Endothelial cell of umbilical vein (primary cell): ENCODE results near the gene CDRT15. TPM values are rescaled to one million over a fixed set of nuclear protein-coding genes. Genes with fewer than 3 reads are reported as not detected.

Source experiments
- BruUV-seq: library from RNA; stranded (reverse); fragments of 400-500 nt; replicated peaks from 2 replicates; lab custom pipeline; 2021; lab: Mats Ljungman, UMichigan
- CTCF ChIA-PET: fragments of 300-600, 350-600 bp; sonication (Branson Sonifier 250); formaldehyde crosslinking; loops from one replicate; lab custom pipeline; 2021; ENCODE audit warnings: antibody characterized with exemption, inconsistent platforms; lab: Charles Lee
- POLR2A ChIA-PET: fragments of 300-600, 350-600 bp; sonication (Branson Sonifier 250); formaldehyde crosslinking; loops from one replicate; lab custom pipeline; 2021; ENCODE audit warnings: antibody characterized with exemption, inconsistent platforms; lab: Charles Lee
- DNase-seq: peaks from one replicate; pipeline ENCODE4 v3.0.0-alpha.2; 2011; ENCODE audit warnings: low read depth, low spot score
- FAIRE-seq: peaks from 2 replicates; lab custom pipeline; 2011; peaks lifted over from hg19 to GRCh38; lab: Jason Lieb, UNC
- H2AFZ ChIP-seq: 2 replicates; pipeline ENCODE4 v1.6.0; 2012; ENCODE audit warnings: low read depth, low read length, control low read depth, inconsistent platforms
- H3K27ac ChIP-seq: 2 replicates; pipeline ENCODE4 v1.5.1; 2011; ENCODE audit warnings: low read depth, mild to moderate bottlenecking, control low read depth, low read length, moderate library complexity; ENCODE audit not compliant: insufficient read depth
- H3K27me3 ChIP-seq, 2 experiments: 2 replicates each; pipeline versions ENCODE4 v1.6.0 to v1.6.1; 2011; ENCODE audit warnings: low read length in 2 of 2, mixed read lengths in 1 of 2; ENCODE audit not compliant: control insufficient read depth in 2 of 2, insufficient read depth in 2 of 2
- H3K36me3 ChIP-seq, 2 experiments: 2 replicates in 1 of 2; 3 replicates in 1 of 2; pipeline ENCODE4 v1.5.1; 2011; ENCODE audit warnings: low read length in 2 of 2, mild to moderate bottlenecking in 1 of 2, moderate library complexity in 1 of 2; ENCODE audit not compliant: control insufficient read depth in 2 of 2, insufficient read depth in 2 of 2; ENCODE audit errors: extremely low read depth in 1 of 2
- H3K4me1 ChIP-seq: 3 replicates; pipeline ENCODE4 v1.5.1; 2011; ENCODE audit warnings: mild to moderate bottlenecking, low read length; ENCODE audit not compliant: control insufficient read depth, insufficient read depth; ENCODE audit errors: extremely low read depth
- H3K4me2 ChIP-seq: 2 replicates; pipeline ENCODE4 v1.6.1; 2011; ENCODE audit warnings: low read length, control low read depth, mixed read lengths; ENCODE audit not compliant: insufficient read depth
- H3K4me3 ChIP-seq, 3 experiments: fragments of 200-600 bp in 1 of 3; sonication (generic), shearing (Covaris generic) in 1 of 3; replicated peaks in 1 of 3; 2 replicates each; pipeline ENCODE4 v1.5.1; 2011 to 2016; ENCODE audit warnings: control low read depth in 3 of 3, low read length in 3 of 3, mild to moderate bottlenecking in 2 of 3, inconsistent platforms in 1 of 3, low read depth in 1 of 3, moderate library complexity in 1 of 3; ENCODE audit not compliant: insufficient read depth in 1 of 3
- H3K79me2 ChIP-seq: 2 replicates; pipeline ENCODE4 v1.6.0; 2012; ENCODE audit warnings: low read length, inconsistent platforms; ENCODE audit not compliant: control insufficient read depth, insufficient read depth
- H3K9ac ChIP-seq: replicated peaks from 2 replicates; pipeline ENCODE3; 2011; ENCODE audit warnings: low read length, control low read depth; ENCODE audit not compliant: insufficient read depth; ENCODE audit errors: extremely low read depth
- H3K9me1 ChIP-seq: replicated peaks from 3 replicates; pipeline ENCODE4 v1.6.0; 2011; ENCODE audit warnings: mild to moderate bottlenecking, low read length; ENCODE audit not compliant: control insufficient read depth, insufficient read depth; ENCODE audit errors: extremely low read depth
- H3K9me3 ChIP-seq: replicated peaks from 2 replicates; pipeline ENCODE4 v1.5.1; 2012; ENCODE audit warnings: low read length, inconsistent platforms; ENCODE audit not compliant: control insufficient read depth, insufficient read depth
- H4K20me1 ChIP-seq: replicated peaks from 2 replicates; pipeline ENCODE3; 2011; ENCODE audit warnings: mild to moderate bottlenecking, low read length; ENCODE audit not compliant: control insufficient read depth, insufficient read depth; ENCODE audit errors: extremely low read depth
- CTCF ChIP-seq, 2 donors: IDR thresholded peaks; 1 replicate in 1 of 2; 2 replicates in 1 of 2; pipeline ENCODE4 v1.5.1; 2011; ENCODE audit warnings: low read length in 2 of 2, mild to moderate bottlenecking in 2 of 2, moderate library complexity in 2 of 2, control low read depth in 1 of 2, inconsistent platforms in 1 of 2, low read depth in 1 of 2; ENCODE audit not compliant: insufficient read depth in 1 of 2; ENCODE audit errors: extremely low read depth in 1 of 2
- EZH2 ChIP-seq: IDR thresholded peaks from 2 replicates; pipeline ENCODE4 v1.6.1; 2012; ENCODE audit warnings: borderline replicate concordance, low read depth, mild to moderate bottlenecking, moderate library complexity, low read length, inconsistent platforms; ENCODE audit not compliant: severe bottlenecking
- FOS ChIP-seq: IDR thresholded peaks from 2 replicates; pipeline ENCODE4 v1.6.1; 2011; ENCODE audit warnings: mild to moderate bottlenecking, low read length, moderate library complexity, borderline replicate concordance; ENCODE audit not compliant: insufficient read depth
- GATA2 ChIP-seq: IDR thresholded peaks from 2 replicates; pipeline ENCODE4 v1.7.0; 2011; ENCODE audit warnings: low read depth, mild to moderate bottlenecking, moderate library complexity, mixed read lengths, low read length; ENCODE audit not compliant: insufficient read length, insufficient read depth
- JUN ChIP-seq: IDR thresholded peaks from 2 replicates; pipeline ENCODE4 v1.6.1; 2011; ENCODE audit warnings: borderline replicate concordance, low read depth; ENCODE audit not compliant: insufficient read length, insufficient read depth
- MAX ChIP-seq: IDR thresholded peaks from 2 replicates; pipeline ENCODE4 v1.6.1; 2011; ENCODE audit not compliant: insufficient read depth, insufficient read length
- MYC ChIP-seq: IDR thresholded peaks from one replicate; pipeline ENCODE4 v1.6.1; 2011; ENCODE audit warnings: mild to moderate bottlenecking, low read depth, low read length
- POLR2A ChIP-seq: IDR thresholded peaks from 2 replicates; pipeline ENCODE4 v1.6.1; 2012; ENCODE audit warnings: low read depth, mild to moderate bottlenecking, control low read depth, low read length
- POLR2AphosphoS5 ChIP-seq: IDR thresholded peaks from 2 replicates; pipeline ENCODE4 v1.6.1; 2012; ENCODE audit warnings: low read depth, mild to moderate bottlenecking, control low read depth, low read length, moderate library complexity; ENCODE audit not compliant: insufficient read depth
- dilution Hi-C: fragments of 300-500 bp; cut with MboI; formaldehyde crosslinking; loops from one replicate; pipeline ENCODE4 v1.15.0; 2019; ENCODE audit warnings: low sequenced_read_pairs; ENCODE audit not compliant: extremely low pct_ligation_motif_present
- intact Hi-C: fragments of 100-400 bp; cut with micrococcal nuclease; formaldehyde crosslinking; loops from one replicate; pipeline ENCODE4 v1.10.0; 2022
- polyA plus RNA-seq, 4 experiments: library from polyadenylated mRNA; depleted of rRNA in 3 of 4; stranded (reverse) in 3 of 4; unstranded in 1 of 4; fragments of >200 nt; gene quantifications; 2 replicates each; pipeline versions ENCODE4 v1.2.1 to v1.2.3, GENCODE V29; 2011 to 2012; ENCODE audit warnings: missing spikeins in 1 of 4
- total RNA-seq: library from RNA; stranded (reverse); gene quantifications from 2 replicates; pipeline ENCODE4 v1.2.3, GENCODE V29; 2021

Gene CDRT15
- total and polyA plus RNA-seq, 2 donors (not counting 3 experiments of a cell fraction or from before 2014, with no cell fraction given), result not detected

GRCh38 chr17:14201988-14202380, 34.7 kb downstream of the CDRT15 start:
- no peaks in the 10 kb centered on the region for H3K9me3 ChIP-seq
- no peaks in the 10 kb centered on the region for H3K79me2 ChIP-seq
- H3K9ac ChIP-seq, result no peak overlapping the region
- no TSS peak for BruUV-seq
- no peak overlapping the region for H3K4me3 ChIP-seq
- H3K27ac ChIP-seq, result no peak overlapping the region
- DNase-seq, result no peak
- no peak for FAIRE-seq
- TF ChIP-seq GATA2 (no peak), FOS (no peak), MYC (no peak), POLR2A (no peak), CTCF (IDR thresholded peaks at IDR 0.05; ENCODE audit: extremely low read depth in 1 of 2, insufficient read depth in 1 of 2, low read depth in 1 of 2, low read length in 2 of 2) (no peak), MAX (no peak), EZH2 (no peak), POLR2AphosphoS5 (no peak), JUN (no peak)
- intact Hi-C loops, result no loop called here
- H3K9me1 ChIP-seq, result no peaks in the 10 kb centered on the region
- H3K4me1 ChIP-seq, result peaks cover 7% of the 10 kb centered on the region
- no peak overlapping the region for H2AFZ ChIP-seq
- no peaks in the 10 kb centered on the region for H3K27me3 ChIP-seq
- no peaks in the 10 kb centered on the region for H4K20me1 ChIP-seq
- ChIA-PET POLR2A (no interaction called here), CTCF (no interaction called here)
- dilution Hi-C loops, result no loop called here
- H3K36me3 ChIP-seq, result no peaks in the 10 kb centered on the region
- no peak overlapping the region for H3K4me2 ChIP-seq
